Effector CD4-positive, alpha-beta T cell (primary cell): Measurements from ENCODE around the gene PSMB2.
"Not testable (repeated sequence)": the region's sequence is repeated elsewhere in the genome, so short reads cannot be mapped to it uniquely, and the experiment has no call there.

Experiments
- DNase-seq: peaks from one replicate; pipeline ENCODE4 v3.0.0-alpha.2; 2020
- total RNA-seq: gene quantifications from one replicate; lab custom pipeline; 2026; lab: John Stamatoyannopoulos, UW

Gene PSMB2
- 65.1 reads per million, percentile 74 among the genes with 10 or more reads in this experiment for total RNA-seq

DNA sequence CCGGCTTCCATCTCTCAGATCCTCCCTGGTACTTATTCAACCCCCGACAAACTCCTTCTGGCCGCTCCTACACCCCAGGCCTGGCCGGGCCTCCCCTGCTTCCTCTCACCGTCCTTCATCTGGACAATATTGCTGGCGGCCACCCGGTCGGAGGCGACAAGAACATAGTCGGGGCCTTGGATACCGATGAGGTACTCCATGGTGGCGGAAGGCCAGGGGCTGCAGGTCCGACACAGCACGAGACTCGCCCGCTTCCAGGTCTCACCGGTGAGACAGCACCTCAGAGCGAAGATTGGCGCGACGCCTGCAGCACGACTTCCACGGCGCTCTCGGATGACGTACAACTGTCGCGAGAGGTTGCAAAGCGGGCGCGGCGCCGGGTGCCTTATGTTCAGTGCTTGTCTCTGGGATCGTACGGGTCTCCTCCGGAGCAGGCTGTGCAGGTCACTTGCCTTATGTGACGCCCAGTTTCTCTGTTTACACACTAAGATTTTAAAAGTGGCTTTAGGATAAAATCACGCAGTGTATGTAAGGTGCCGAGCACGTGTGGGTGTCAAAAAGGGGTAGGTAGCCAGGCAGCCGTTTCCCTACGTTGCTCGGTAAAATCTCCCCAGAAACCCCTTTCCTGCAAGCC lies at the start of gene PSMB2:
TSS of gene PSMB2 (minus strand) at position 294 of the 634 bp plus-strand sequence. CDS start at position 200, 94 bp downstream.
- DNase-seq: peak; percentile 97

DNA sequence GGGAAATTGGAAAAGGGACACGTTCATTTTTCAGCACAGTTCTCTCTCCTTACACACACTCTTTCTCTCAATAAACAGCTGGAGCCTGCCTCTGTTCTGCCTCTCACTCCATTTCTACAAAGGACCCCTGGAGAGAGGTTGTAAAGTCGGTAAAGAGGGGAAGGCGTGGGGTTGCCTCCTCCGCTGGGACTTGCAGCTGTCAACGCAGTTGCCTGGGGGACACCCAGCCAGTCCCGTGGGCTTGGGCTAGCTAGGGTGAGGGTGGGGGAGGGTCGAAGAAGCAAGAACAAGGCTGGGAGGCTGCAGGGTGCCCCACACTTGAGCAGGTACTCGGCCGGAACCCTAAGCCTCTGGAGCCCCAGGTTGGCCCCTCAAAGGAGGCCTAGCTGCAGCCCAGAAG lies 49.8 kb upstream of the PSMB2 start:
- DNase-seq: no peak

GRCh38 chr1:35690103-35690502 lies 48.8 kb upstream of the PSMB2 start:
- DNase-seq: not testable (repeated sequence)

DNA sequence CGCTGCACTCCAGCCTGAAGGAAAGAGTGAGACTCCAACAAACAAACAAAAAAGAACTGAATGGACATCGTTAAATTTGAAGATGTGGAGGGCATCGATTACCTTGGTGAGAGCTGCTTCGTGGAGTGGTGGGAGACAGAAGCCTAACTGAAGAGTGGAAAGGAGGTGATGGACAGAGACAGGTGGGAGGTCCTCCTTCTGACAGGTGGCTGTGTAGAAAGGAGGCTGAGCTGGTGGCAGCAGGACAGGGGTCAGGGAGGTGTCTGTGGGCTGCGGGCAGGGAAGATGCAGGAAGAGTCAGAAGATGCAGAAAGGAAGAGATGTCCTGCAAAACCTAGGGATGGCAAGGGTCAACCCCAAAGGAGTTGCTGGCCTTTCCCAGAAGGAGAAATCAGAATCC lies 46.8 kb upstream of the PSMB2 start:
- DNase-seq: no peak

GRCh38 chr1:35683012-35683411 lies 41.7 kb upstream of the PSMB2 start:
- no peak for DNase-seq

GRCh38 chr1:35680271-35680670 lies 38.9 kb upstream of the PSMB2 start:
- no peak for DNase-seq

DNA sequence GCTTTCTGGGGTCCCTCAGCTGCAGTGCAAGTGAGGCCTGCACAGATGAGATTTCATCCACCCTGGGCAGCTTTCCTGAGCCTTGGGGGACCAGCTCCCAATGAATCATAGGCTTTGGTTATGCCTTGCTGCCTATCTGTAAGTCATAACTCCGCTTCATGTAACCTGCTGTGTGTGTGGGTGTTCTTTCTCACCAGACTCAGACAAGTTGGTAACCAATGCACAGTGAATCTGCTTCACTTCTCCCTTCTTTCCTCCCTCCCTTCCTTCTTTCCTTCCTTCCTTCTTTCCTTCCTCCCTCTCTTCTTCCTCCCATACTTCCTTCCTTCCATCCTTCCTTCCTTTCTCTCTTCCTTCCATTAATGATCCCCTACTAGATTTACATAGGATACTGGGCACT lies 34.4 kb upstream of the PSMB2 start:
- DNase-seq: no peak

DNA sequence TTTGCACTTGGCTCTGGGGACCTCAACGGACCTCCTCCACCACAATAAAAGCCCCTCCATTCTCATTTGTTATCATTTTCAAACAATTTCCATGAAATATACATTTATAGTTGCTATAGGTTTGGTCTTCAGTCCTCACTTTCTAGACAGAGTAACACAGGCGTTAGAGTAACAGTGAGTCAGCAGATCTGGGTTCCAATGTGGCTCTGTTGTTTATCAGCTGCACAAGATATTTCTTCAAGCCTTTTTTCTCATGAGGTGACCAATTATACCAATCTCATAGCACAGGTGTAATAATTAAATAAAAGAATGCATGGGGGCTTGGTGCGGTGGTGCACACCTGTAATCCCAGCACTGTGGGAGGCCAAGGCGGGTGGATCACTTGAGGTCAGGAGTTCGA lies 32.8 kb upstream of the PSMB2 start:
- no peak for DNase-seq

DNA sequence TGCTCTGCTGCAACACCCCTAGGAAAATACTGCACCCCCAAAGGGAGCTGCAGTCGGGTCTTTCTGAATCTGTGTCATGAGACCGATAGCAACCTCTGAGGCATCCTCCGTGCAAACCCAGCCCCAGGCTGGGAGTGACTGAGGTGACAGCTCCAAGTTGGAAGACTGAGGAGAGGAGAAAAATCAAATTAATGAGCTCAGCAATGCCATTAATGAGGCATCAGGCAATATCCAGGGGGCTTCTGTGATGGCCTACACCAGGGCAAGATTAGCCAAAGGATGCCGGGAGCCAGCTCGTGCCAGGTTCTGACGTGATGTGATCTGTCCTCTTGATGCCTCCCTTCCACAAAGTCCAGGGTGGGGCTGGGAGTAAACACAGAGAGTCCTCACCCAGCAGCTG lies 30.8 kb upstream of the PSMB2 start:
- no peak for DNase-seq

DNA sequence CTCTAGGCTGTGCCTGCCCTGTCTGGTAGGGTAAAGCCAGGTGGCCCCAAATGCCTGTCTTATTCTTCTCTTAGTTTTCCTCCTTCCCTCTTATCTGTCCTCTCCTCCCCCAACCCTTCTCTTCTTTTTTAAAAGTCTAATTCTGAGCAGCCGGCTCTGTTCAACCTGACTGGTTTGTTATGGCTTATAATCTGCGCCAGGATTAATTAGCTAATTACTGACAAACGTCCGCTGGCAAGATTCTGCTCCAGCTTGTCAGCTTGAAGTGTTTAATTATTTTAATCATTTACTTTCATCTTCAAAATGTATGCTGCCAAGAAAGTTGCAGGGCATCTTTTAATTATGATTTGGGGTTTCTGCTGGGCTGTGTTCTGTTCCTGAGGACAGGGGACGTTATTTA lies 27.2 kb upstream of the PSMB2 start:
- DNase-seq: no peak

DNA sequence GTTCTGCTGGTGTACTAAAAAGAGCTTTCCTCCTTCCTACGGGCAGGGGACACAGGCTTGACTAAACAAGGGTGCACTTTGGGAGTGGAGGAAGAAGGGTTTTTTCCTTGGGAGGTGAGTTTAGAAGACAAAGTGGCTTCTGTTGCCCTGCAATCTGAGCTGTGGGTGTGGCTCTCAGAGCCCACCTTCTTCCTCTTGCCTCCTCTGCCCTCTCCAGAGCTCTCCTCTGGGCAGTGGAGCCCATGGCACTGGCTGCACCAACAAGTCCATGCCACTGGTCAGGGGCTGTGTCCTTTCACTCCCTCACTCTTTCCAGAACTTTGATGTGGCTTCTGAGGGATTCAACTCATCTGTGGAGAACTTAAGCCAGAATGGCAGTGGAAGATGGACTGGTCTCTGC lies 25.6 kb upstream of the PSMB2 start:
- no peak for DNase-seq

GRCh38 chr1:35666216-35666615 lies 24.9 kb upstream of the PSMB2 start:
- DNase-seq: no peak

GRCh38 chr1:35663434-35663833 lies 22.1 kb upstream of the PSMB2 start:
- no peak for DNase-seq

DNA sequence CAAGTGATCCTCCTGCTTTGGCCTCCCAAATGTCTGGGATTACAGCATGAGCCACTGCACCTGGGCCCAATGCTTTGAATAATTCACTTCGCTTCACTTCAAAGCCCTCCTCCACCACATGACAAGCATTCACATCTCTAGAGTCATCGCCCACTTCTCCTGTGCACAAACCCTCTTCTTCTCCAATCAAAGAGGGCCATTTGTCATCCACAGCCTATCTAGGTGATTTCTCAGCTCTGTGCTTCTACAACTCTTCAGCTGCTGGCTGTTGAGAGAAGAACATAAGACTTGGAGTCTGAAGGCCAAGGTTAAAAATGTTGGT lies 20.1 kb upstream of the PSMB2 start:
- no peak for DNase-seq

DNA sequence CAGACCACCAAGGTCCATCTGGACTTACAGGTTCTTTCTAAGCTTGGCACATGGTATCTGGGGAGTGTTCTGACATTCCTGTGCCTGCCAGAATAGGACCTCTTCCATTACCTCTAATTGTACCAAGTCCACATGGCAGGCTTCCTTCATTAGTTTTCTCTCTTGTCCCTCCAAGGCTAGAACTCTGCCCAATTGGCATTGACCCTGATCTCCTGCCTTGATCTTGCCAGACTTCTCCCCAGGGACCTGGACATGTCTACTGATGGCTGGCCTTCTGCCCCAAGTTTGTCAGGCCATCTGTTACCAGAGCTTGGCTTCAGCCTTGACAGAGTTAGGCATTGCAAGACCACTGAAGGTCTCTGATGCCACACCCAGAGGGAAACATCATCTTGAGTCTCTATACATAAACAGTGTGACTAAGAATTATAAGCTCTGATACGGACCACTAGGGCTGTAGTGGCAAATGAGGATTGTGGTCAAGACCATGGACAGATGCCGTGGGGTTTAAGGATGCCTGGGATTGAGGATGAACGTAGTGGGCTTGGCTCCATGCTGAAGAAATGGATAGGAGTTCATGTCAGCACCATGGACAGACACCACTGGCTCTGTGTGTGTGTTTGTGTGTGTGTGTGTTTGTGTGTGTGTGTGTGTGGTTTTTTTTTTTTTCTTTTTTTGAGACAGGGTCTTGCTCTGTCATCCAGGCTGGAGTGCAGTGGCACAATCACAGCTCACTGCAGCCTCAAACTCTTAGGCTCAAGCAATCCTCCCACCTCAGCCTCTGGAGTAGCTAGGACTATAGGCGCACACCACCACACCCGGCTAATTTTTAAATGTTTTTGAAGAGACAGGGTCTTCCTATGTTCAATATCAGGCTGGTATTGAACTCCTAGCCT lies 19.5 kb upstream of the PSMB2 start:
- DNase-seq: no peak

- DNase-seq: no peak
Measured at GRCh38 chr1:35659589-35659988, 18.3 kb upstream of the PSMB2 start.

- no peak for DNase-seq
Measured at GRCh38 chr1:35657851-35658250, 16.5 kb upstream of the PSMB2 start.

DNA sequence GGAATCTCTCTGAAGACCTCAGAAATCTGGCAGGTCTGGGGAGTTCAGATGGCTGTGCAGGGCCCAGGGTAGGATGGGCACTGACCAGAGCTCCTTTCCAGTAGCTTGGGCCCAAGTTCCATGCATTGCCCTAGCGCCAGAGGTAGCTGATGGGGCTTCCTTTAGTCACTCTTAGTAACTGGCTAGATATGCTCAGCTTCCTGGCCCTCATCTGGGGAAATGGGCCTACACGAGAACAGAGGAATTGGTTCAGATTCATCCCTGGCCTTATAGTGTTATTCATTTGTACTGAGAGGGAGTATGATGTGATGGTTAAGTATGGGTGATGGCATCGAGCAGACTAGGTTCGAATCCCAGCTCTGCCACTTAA lies 15.5 kb upstream of the PSMB2 start:
- DNase-seq: no peak

DNA sequence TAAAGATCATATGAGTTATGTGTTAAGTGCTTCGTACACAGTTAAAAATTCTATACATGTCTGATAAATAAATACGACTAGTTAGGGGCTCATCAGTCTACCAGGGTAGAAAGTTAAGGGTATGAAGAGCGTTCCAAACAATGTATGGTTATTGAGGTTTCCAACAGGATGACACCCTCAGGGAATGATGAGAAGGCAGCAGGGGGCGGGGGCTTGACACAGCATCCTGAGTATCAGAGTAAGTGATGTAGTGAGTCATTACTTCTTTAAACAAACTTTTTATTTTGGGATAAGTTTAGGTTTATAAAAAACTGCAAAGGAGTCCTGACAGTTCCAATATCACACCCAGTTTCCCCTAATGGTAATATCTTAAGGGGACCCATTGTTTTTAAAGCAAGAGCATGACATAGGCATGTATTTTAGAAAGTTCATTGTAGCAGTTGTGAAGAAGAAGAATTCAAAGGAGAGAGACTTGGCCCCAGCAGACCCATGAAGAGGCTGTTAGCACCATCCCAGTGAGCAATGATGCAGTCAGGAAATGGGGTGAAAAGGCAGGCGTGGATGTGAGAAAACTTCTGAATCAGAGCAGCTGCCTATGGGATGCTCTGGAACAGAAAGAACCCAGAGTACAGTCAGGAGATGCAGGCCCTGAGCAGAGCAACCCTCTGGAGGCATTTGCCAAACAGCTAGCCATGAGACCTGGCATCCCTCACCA lies 15.0 kb upstream of the PSMB2 start:
- no peak for DNase-seq

- no peak for DNase-seq
Measured at GRCh38 chr1:35655196-35655595, 13.9 kb upstream of the PSMB2 start.

DNA sequence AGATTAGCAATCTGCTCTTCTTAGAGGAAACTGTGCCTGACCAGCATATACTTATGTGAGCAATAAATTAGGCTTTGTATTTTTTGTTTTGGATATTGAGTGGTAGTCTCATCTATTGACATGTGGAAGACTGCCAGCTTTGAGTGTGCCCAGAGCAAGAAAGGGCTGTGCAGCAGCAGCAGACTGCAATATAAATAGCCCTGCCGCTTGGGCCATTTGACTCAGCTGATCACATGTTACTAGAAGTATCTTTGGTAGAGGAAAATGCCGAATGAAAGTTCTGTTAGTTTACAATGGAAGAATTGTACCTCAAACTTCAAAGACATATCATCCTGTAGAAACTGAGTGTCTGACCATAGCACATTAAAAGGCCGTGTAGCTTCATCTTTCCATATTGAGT lies 9.1 kb upstream of the PSMB2 start:
- no peak for DNase-seq

- no peak for DNase-seq
Measured at GRCh38 chr1:35646043-35646442, 4.7 kb upstream of the PSMB2 start.

DNA sequence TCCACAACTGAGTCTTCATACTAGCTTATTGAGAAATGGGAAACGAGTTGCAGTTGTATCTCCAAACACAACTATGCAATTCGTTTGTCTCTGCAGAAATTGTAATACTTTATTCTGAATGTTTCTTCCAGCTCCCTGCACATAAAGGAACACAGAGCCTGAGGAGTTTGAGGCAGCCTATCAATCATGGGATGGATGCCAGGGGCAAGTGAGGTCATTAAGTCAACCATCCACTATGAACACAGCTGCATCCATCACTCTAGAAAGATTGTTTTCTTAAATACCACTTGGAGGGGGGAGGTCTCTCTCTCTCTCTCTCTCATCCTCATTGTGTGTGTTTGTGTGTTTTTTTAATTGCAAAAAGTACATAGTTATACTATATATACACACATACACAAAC lies 2.9 kb upstream of the PSMB2 start:
- no peak for DNase-seq

DNA sequence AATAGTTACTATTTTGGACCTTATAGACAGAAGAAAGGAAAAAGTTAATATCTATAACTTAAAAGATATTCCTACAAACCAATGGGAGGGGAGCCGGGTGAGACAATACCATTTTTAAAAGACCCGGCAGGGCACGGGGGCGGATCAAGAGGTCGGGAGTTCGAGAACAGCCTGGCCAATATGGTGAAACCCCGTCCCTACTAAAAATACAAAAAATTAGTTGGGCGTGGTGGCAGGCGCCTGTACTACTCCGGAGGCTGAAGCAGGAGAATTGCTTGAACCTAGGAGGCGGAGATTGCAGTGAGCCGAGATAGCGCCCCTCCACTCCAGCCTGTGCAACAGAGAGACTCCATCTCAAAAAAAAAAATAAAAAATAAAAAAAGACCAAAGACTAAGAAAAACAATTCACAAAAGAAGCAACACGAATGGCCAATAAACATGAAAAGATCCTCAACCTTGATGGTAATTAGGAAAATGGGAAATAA lies 1.2 kb upstream of the PSMB2 start:
- no peak for DNase-seq
